Stimulated activated effector memory CD8-positive, alpha-beta T cell treated with anti-CD3 and anti-CD28 coated beads, Interleukin-12 subunit alpha, Interleukin-12 subunit beta, amount 100 ng/mL, for 72 hours (primary cell): ENCODE data around the gene ZSCAN22.
A peak's percentile ranks its signal among the peaks of the same experiment; 100 is the strongest.
"Not testable (repeated sequence)": the region's sequence is repeated elsewhere in the genome, so short reads cannot be mapped to it uniquely, and the experiment has no call there.

Experiments used
- ATAC-seq: fragments of 150-1000 bp; cut with Tn5 transposase; 2 replicates; pipeline ENCODE4 v1.10.0; 2021
- DNase-seq, 2 donors: peaks; one replicate each; pipeline ENCODE4 v3.0.0; 2021 to 2022; ENCODE audit warnings: low spot score in 2 of 2
- H3K27ac Mint-ChIP-seq: one replicate; pipeline ENCODE4 v1.8.0; 2022; ENCODE audit warnings: mild to moderate bottlenecking, mixed read lengths
- H3K36me3 Mint-ChIP-seq: one replicate; pipeline ENCODE4 v1.8.0; 2022; ENCODE audit warnings: mild to moderate bottlenecking, mixed read lengths
- H3K4me1 Mint-ChIP-seq: one replicate; pipeline ENCODE4 v1.8.0; 2022; ENCODE audit warnings: mixed read lengths
- H3K4me3 Mint-ChIP-seq: one replicate; pipeline ENCODE4 v1.8.0; 2022; ENCODE audit warnings: mild to moderate bottlenecking, mixed read lengths
- H3K9me3 Mint-ChIP-seq: one replicate; pipeline ENCODE4 v1.8.0; 2022; ENCODE audit warnings: mixed read lengths

The ZSCAN22 gene

DNA sequence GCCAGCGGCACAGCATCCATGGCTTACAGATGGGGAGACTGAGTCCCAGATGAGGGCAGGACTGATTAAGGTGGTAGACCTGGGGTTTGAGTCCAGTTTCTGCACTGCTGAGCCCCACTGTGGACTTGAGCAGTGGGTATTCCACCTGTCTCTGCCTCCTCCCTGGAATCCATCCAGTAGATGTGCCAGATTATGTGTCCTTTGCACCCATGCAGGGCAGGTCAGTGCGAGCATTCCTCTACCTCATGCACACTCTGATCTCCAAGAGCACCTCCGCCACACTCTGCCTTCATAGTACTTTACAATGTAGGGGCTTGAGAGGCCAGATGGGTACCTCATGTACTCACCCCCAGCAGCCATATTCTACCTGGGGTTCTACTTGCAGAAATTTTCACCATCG is 10.0 kb downstream of the ZSCAN22 start:
- Mint-ChIP-seq H3K9me3 (no peaks in the 10 kb centered on the region), H3K4me1 (peaks cover 15% of the 10 kb centered on the region), H3K4me3 (no peak overlapping the region), H3K36me3 (peaks cover 31% of the 10 kb centered on the region), H3K27ac (no peak overlapping the region)
- no peak for DNase-seq
- no peak for ATAC-seq

GRCh38 chr19:58338336-58338735 is 11.5 kb downstream of the ZSCAN22 start:
- Mint-ChIP-seq H3K27ac (no peak overlapping the region), H3K4me1 (peaks cover 17% of the 10 kb centered on the region), H3K9me3 (no peaks in the 10 kb centered on the region), H3K4me3 (no peak overlapping the region), H3K36me3 (peaks cover 31% of the 10 kb centered on the region)
- ATAC-seq (no peak), DNase-seq (no peak)

DNA sequence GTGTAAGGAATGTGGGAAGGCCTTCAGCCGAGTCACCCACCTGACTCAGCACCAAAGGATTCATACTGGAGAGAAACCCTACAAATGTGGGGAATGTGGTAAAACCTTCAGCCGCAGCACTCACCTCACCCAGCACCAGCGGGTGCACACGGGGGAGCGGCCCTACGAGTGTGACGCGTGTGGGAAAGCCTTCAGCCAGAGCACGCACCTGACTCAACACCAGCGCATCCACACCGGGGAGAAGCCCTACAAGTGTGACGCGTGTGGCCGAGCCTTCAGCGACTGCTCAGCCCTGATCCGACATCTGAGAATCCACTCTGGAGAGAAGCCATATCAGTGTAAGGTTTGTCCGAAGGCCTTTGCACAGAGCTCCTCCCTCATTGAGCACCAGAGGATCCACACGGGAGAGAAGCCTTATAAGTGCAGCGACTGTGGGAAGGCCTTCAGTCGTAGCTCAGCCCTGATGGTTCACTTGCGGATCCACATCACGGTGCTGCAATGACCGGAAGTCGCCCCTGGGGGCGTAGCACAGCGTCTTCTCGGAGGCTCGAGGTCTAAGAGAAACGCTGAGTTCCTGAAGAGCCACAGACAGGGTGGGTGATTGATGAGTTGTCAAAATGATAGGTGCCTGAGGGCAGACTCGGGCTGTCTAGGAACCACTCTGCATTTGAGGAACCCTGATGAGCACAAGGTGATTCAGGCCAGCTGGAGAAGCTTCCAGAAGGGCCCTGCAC is 12.2 kb downstream of the ZSCAN22 start:
- no peak for DNase-seq
- no peak for ATAC-seq
- H3K9me3 Mint-ChIP-seq, result no peaks in the 10 kb centered on the region
- peaks cover 31% of the 10 kb centered on the region for H3K36me3 Mint-ChIP-seq
- H3K4me3 Mint-ChIP-seq, result no peak overlapping the region
- H3K27ac Mint-ChIP-seq, result no peak overlapping the region
- H3K4me1 Mint-ChIP-seq, result peaks cover 17% of the 10 kb centered on the region

- no peak for ATAC-seq
- DNase-seq, result no peak
- no peaks in the 10 kb centered on the region for H3K9me3 Mint-ChIP-seq
- peak overlapping the region; percentile 88 for H3K4me3 Mint-ChIP-seq
- H3K27ac Mint-ChIP-seq, result peak overlapping the region; percentile 73
- peaks cover 41% of the 10 kb centered on the region for H3K4me1 Mint-ChIP-seq
- peaks cover 14% of the 10 kb centered on the region for H3K36me3 Mint-ChIP-seq
These were observed 18.8 kb downstream of the ZSCAN22 start for GRCh38 chr19:58345558-58345957.

- H3K27ac Mint-ChIP-seq, result peak overlapping the region; percentile 73
- ATAC-seq (peak; percentile 93), DNase-seq (peak; percentile 64 to 85)
- peaks cover 36% of the 10 kb centered on the region for H3K4me1 Mint-ChIP-seq
- H3K36me3 Mint-ChIP-seq, result peaks cover 19% of the 10 kb centered on the region
- H3K9me3 Mint-ChIP-seq, result no peaks in the 10 kb centered on the region
- H3K4me3 Mint-ChIP-seq, result peak overlapping the region; percentile 88
These were observed 20.5 kb downstream of the ZSCAN22 start for GRCh38 chr19:58346961-58347929.

DNA sequence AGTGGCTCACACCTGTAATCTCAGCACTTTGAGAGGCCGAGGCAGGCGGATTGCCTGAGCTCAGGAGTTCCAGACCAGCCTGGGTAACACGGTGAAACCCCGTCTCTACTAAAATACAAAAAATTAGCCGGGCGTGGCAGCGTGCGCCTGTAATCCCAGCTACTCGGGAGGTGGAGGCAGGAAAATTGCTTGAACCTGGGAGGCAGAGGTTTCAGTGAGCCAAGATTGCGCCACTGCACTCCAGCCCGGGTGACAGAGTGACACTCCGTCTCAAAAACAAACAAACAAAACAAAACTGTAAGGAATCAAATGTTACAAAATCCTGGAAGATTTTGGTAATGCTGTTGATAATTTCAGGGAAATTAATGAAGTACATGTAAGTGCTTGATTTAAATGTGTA is 21.3 kb downstream of the ZSCAN22 start:
- ATAC-seq, result peak; percentile 1
- not testable (repeated sequence) for DNase-seq, H3K9me3 Mint-ChIP-seq
- H3K27ac Mint-ChIP-seq, result peak overlapping the region; percentile 73
- H3K36me3 Mint-ChIP-seq, result peaks cover 19% of the 10 kb centered on the region
- H3K4me3 Mint-ChIP-seq, result peak overlapping the region; percentile 88
- peaks cover 39% of the 10 kb centered on the region for H3K4me1 Mint-ChIP-seq

GRCh38 chr19:58349590-58349989 is 22.8 kb downstream of the ZSCAN22 start:
- ATAC-seq, result no peak
- DNase-seq, result no peak
- Mint-ChIP-seq H3K27ac (peak overlapping the region; percentile 87), H3K4me1 (peaks cover 39% of the 10 kb centered on the region), H3K9me3 (no peaks in the 10 kb centered on the region), H3K4me3 (peak overlapping the region; percentile 14), H3K36me3 (peaks cover 19% of the 10 kb centered on the region)

DNA sequence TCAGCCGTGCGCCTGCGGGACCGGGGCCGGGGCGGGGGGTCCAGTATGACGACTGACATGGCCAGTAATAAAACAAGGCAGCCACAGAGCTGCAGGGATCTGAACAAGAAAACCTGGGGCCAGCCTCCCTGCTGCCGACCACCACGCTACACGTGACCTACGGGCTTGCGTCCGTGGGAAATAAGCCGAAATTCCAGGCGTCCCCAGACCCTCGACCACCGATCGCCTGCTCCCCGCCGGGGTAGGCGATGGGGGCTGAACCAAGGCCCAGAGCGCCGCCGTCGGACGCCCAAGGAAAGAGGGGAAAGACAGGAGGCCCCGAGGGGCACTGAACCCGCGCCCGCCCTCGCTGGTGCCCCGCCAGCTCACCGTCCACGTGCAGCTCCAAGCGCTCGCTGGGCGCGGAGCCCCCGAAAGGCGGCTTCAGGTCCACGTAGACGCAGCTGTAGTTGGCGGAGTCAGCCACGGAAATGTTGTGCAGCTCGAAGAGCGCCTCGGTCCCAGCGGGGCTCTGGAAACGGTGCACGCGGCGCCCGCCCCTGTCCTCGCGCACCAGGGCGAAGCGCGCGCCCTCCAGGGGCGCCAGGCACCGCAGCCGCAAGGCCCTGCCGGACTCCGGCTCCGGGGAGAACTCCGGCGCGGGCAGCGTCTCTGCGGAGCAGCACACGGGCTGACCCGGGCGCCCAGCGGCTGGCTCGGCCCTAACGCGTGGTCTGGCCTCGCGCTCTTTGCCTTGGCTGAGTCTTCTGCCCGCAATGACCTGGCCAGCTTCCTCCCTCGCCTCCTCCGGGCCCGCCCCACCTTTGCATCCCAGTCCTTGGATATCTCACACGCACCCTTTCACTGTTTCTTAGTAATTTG is 23.4 kb downstream of the ZSCAN22 start:
- Mint-ChIP-seq H3K4me1 (peaks cover 35% of the 10 kb centered on the region), H3K4me3 (peak overlapping the region; percentile 14), H3K36me3 (peaks cover 19% of the 10 kb centered on the region), H3K27ac (peak overlapping the region; percentile 87), H3K9me3 (no peaks in the 10 kb centered on the region)
- DNase-seq (no peak), ATAC-seq (no peak)

- H3K4me1 Mint-ChIP-seq, result peaks cover 28% of the 10 kb centered on the region
- no peak overlapping the region for H3K4me3 Mint-ChIP-seq
- no peak for DNase-seq
- no peaks in the 10 kb centered on the region for H3K9me3 Mint-ChIP-seq
- H3K27ac Mint-ChIP-seq, result no peak overlapping the region
- no peak for ATAC-seq
- H3K36me3 Mint-ChIP-seq, result peaks cover 19% of the 10 kb centered on the region
These were observed 24.2 kb downstream of the ZSCAN22 start for GRCh38 chr19:58350871-58351557.

DNA sequence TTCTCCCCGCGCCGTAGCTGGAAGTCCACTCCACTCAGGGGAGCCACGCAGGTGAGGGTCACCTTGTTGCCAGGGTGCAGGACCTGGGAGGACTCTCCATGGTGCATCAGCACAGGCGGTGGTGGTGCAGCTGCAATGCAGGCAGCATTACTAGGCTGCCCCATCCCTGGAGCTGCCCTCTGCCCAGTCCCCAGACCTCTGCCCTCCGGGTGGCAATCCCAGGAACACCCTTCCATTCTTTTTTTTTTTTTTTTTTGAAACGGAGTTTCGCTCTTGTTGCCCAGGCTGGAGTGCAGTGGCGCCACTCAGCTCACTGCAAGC is 24.7 kb downstream of the ZSCAN22 start:
- Mint-ChIP-seq H3K4me1 (peaks cover 23% of the 10 kb centered on the region), H3K9me3 (no peaks in the 10 kb centered on the region), H3K36me3 (peaks cover 19% of the 10 kb centered on the region), H3K27ac (no peak overlapping the region), H3K4me3 (no peak overlapping the region)
- DNase-seq (no peak), ATAC-seq (no peak)

- Mint-ChIP-seq H3K4me3 (no peak overlapping the region), H3K27ac (peak overlapping the region; percentile 43)
These were observed 25.4 kb downstream of the ZSCAN22 start for GRCh38 chr19:58351990-58352755.

DNA sequence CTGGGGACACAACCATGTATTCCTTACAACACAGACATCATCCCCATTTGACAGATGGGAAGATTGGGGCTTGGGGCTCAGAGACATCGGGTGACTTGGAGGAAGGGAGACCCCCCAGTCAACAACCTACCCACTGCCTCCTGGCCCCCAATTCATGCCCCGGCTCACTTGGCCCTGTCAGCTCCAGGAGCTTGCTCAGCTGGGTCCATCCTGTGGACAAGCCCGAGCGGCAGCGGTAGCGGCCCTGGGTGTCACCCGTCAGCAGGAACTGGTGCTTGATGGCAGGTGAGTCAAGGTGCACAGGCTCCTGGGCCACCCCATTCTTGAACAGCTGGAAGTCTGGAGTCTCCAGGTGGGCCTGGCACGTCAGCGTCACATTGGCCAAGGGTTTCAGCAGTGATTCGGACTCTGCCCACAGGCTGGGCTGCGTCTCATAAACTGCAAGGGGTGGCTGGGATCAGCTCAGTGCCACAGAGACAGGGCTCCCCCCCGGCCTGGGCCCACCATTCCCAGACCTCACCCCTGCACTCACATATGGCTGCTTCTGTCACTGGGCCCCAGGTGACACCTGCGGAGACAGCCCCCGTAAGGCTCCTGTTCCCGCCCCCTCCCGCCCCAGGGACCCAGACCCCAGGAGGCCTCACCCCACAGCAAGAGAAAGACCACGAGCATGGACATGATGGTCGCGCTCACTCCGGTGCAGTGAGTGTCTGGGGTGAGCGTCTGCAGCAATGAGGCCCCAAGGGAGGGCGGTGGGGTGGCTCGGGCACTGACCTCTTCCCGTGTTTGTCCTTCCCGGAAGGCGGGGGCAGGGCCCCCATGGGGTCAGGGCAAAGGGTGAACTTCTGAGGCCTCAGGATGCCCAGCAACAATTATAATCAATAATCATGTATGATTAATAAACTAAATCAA is 26.2 kb downstream of the ZSCAN22 start, which contains the start of gene A1BG:
Gene A1BG, minus strand, starts transcription at position 733 of the 912 bp plus-strand sequence. Its CDS starts 55 bp downstream, at position 678.
- Mint-ChIP-seq H3K9me3 (no peaks in the 10 kb centered on the region), H3K4me3 (no peak within 1 kb of the TSS), H3K27ac (peak within 1 kb of the TSS; percentile 43), H3K4me1 (peaks cover 19% of the 10 kb centered on the region), H3K36me3 (peaks cover 19% of the 10 kb centered on the region)
- ATAC-seq (no peak), DNase-seq (no peak)

More at GRCh38 chr19:58351990-58352755, 25.4 kb downstream of the ZSCAN22 start:
- ATAC-seq, result no peak
- H3K36me3 Mint-ChIP-seq, result peaks cover 19% of the 10 kb centered on the region
- H3K9me3 Mint-ChIP-seq, result no peaks in the 10 kb centered on the region
- H3K4me1 Mint-ChIP-seq, result peaks cover 19% of the 10 kb centered on the region
- no peak for DNase-seq
